HTR-8/SVneo (cell line): ENCODE results near the gene OR5A2.
"Not testable (repeated sequence)": the region's sequence is repeated elsewhere in the genome, so short reads cannot be mapped to it uniquely, and the experiment has no call there.

ENCODE experiments used
- DNase-seq: peaks from one replicate; pipeline ENCODE4 v3.0.0; 2011; ENCODE audit warnings: low spot score, mixed read lengths; ENCODE audit not compliant: insufficient read length
- FAIRE-seq: peaks from 2 replicates; lab custom pipeline; 2011; peaks lifted over from hg19 to GRCh38; lab: Jason Lieb, UNC

OR5A2 gene

GRCh38 chr11:59400461-59401261 is 25.6 kb downstream of the OR5A2 start:
- FAIRE-seq (no peak), DNase-seq (no peak)

GRCh38 chr11:59394186-59394585 is 32.0 kb downstream of the OR5A2 start:
- FAIRE-seq (no peak), DNase-seq (no peak)

- FAIRE-seq = no peak
- DNase-seq = no peak
Observed at GRCh38 chr11:59380263-59381059, 45.8 kb downstream of the OR5A2 start.

- FAIRE-seq, DNase-seq: not testable (repeated sequence)
Observed at GRCh38 chr11:59372324-59372723, 53.9 kb downstream of the OR5A2 start.

- DNase-seq (no peak), FAIRE-seq (no peak)
Observed at GRCh38 chr11:59368238-59369022, 57.8 kb downstream of the OR5A2 start.
